GM11168 (cell line): ENCODE data around the gene UGT3A1.
"Not testable (repeated sequence)": the region's sequence is repeated elsewhere in the genome, so short reads cannot be mapped to it uniquely, and the experiment has no call there.

Experiments
- in situ Hi-C: fragments of 300-500 bp; cut with MboI; formaldehyde crosslinking; loops from one replicate; pipeline ENCODE4 v1.12.0; 2022; ENCODE audit warnings: low sequenced_read_pairs; ENCODE audit not compliant: unreplicated experiment

Gene UGT3A1, protein sequence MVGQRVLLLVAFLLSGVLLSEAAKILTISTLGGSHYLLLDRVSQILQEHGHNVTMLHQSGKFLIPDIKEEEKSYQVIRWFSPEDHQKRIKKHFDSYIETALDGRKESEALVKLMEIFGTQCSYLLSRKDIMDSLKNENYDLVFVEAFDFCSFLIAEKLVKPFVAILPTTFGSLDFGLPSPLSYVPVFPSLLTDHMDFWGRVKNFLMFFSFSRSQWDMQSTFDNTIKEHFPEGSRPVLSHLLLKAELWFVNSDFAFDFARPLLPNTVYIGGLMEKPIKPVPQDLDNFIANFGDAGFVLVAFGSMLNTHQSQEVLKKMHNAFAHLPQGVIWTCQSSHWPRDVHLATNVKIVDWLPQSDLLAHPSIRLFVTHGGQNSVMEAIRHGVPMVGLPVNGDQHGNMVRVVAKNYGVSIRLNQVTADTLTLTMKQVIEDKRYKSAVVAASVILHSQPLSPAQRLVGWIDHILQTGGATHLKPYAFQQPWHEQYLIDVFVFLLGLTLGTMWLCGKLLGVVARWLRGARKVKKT

DNA sequence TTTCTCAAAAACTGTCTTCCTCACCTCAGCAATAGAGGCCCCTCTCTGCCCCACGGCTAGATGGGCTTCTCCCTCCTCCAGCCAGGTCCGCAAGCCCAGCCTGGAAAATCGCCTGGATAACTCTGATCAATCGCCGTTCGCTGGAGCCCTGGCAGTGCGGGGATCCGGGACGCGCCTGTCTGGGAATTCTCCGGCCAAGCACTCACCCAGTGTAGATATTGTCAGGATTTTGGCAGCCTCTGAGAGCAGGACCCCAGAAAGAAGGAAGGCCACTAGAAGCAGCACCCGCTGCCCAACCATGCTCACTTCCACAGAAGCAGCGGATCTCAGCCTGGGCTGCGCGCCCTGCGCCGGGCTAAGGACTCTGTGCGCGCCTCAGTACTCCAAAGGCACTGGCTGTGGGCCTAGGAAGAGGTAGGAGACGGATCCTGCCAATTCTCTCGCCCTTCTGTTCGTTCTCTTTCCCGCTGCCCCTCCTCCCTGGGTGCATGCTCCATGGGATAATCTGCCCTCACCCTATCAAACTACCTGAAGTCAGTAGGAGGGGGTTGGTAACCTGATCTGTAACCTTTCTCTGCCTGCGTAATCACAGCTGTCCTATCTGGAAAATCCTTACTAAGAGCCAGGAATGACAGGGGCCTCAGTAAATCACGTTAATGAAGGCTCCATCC, at the start of gene UGT3A1:
Gene UGT3A1, minus strand, starts transcription at position 450 of the 671 bp plus-strand sequence. Its CDS starts 150 bp downstream, at position 300.
- in situ Hi-C loops = no loop called here

DNA sequence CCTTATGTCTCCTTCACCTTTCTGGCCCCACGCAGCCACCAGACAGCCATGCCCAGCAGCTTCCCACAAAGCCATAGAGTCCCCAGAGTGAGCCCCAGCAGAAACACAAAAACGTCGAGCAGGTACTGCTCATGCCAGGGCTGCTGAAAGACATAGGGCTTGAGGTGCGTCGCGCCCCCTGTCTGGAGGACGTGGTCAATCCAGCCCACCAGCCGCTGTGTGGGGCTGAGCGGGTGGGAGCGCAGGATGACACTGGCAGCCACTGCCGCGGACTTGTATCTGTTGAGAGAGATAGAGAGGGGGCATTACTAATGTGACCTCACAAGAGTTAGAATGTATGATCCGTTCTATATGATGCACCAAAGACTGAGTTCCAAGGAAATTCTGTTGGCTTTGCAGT, 44.5 kb upstream of the UGT3A1 start:
- in situ Hi-C loops = no loop called here

DNA sequence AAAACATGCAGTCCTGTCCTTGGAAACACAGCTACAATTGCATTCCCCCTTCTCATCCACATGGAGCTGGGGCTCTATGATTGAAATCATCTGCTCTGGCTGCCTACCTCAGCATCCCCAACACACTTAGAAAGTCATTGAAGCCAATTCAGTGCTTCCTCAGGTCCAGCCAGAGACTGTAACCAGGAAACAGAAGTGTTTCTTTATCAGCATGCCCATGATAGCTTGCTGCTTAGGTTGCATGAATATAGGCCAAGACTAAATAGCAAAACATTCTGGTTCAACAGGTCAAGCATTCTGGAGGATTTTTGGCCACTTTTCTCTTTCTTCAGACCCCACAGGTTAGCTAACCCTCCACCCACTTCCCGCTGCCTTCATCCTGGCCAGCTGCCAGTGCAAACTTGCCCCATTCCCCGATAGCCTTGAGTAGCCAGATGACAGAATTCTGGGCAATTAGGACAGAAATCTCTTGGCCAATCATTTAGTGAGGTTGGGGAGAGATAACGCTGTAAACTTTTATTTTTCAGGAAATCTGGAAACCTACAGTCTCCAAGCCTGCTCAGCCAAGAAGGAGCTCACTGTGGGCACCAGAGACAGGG, 43.4 kb upstream of the UGT3A1 start:
- in situ Hi-C loops = not testable (repeated sequence)

DNA sequence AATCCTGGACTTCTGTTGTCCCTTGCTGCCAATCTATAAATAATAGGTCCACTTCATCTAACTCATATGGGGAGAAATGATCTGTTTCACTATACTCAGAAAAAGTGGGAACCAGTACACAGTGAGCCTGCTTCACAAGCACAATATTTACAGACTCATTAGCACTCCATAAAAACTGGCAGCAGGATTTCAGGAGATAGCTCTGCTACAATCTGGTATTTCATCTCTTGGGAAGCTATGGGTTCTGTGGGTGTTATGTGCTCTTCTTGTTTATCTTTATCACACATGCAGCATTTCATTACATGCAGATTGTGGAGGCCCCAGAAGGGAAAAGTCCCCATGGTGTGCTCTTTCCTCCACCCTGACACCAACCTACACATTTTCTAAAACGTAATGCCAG, 42.3 kb upstream of the UGT3A1 start:
- in situ Hi-C loops = no loop called here

DNA sequence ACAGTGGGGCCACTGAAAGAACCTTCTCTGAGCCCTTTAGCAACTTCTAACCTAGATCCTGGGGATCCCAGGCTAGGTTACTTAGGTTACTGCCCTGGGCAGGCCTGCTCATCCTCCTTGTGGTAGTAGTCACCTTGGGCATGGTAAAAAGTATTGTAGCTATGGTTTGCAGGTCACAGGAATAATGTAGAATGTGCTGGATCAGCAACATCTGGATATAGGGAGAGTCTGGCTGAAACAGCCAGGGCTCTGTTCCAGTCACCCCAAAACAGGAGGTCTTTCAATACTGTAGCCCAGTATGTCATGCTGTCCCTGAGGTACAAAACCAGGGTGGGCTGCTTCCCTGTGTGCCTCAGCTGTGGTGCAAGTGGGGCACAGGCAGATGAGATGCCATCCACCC, 41.9 kb upstream of the UGT3A1 start:
- in situ Hi-C loops = no loop called here

DNA sequence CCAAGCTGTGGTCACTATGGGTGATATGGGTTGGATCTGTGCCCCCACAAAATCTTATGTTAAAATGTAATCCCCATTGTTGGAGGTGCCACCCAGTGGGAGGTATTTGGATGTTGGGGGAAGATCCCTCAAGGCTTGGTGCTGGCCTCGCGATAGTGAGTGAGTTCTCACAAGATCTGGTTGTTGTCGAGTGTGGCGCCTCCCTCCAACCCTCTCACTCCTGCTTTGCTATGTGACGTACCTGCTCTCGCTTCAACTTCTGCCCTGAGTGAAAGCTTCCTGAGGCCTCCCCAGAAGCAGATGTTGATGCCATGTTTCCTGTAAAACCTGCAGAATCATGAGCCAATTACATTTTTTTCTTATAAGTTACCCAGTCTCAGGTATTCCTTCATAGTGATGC, 40.0 kb upstream of the UGT3A1 start:
- in situ Hi-C loops = no loop called here

DNA sequence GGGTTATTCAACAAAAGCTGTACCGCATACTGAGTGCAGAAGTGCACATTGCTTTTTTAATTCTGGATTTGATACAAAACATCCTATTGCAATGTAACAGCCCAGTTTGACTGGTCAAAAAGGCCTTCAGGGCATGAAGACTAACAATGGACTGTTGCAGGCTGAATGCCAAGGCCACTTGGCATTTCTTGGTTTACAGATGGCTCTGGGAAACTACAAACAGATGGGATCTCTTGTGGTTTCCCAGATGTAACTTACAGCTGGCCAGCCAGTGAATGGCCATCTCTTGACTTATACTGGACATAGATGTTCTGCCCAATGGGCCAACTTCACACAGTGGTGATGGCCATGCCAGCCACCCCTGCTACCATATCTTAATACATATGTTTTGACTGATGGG, 38.7 kb upstream of the UGT3A1 start:
- in situ Hi-C loops = no loop called here

DNA sequence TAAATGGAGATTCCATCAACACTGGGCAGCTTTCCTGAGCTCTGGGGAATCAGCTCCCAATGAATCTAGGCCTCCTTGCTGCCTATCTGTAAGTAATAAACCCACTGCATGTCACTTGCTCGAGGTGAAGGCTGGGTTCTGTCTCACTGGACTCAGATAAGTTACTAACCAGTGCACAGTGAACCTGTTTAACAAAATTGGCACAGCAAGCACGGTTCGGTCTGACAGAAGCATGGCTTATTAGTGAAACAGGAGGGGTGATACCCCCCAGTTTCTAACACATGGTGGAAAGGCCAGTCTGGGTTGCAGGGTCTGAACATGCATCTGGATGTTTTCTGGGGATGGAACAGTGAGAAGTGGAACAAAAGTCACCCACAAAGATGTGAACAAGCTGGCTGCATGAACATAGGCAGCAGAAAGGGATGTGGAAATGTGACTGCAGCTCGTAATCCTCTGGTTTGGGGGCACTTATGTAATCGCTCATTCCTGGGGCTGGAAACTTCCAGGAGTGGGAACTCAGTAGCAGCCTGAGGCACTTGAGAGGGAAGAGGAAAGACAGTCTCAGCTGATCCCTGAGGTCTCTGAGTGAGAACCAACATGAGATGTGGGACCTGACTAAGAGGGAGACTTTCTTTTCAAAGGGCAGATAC, 37.8 kb upstream of the UGT3A1 start:
- in situ Hi-C loops = no loop called here

DNA sequence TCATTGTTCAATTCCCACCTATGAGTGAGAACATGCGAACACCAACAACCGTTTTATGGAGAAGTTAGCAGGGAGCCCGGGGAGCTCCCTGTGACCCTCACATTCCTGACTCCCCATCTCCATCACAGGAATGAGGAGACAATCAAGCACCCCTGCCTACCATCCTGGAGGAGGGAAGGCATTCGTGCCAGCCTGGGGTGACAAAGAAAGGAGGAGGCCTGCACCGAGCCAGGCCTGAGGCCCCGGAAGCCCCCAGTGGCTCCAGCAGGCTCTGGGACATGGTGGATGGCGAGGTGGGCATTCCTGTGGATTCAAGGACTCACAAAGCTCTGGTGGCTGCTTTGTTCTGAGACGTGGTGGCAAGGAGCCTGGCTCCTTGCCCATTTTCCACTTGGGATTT, 36.5 kb upstream of the UGT3A1 start:
- in situ Hi-C loops = no loop called here

DNA sequence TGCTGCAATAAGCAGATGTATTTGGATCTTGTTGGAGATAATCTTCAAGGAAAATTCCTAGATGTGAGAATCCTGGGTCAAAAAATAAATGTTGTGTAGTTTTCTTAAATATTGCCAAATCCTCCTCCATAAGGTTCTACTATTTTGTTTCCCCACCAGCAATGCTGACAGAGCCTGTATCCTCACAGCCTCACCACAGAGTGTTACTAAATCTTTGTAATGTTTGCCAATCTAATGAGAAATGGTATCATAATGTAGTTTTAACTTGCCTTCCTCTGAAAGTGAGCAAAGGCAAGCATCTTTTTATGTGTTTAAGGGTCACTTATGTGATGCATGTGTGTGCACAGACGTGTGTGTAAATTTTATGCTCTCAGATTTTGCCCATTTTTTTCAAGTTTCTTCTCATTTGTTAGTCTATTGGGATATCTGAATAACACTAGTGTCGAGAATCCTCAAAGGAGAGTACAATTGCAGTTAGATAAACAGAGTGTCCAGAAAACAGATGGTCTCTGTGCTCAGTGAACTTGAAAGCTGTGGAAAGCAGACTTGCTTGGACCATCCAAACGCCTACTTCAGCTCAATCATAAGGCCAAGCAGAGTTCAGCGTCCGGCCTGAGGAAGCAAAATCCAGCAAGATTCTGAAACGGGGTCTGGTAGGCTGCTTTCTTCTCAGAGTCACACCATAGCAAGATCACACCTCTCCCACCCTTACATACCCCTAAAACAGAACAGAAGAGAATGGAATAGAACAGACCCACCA, 35.7 kb upstream of the UGT3A1 start:
- in situ Hi-C loops = no loop called here

DNA sequence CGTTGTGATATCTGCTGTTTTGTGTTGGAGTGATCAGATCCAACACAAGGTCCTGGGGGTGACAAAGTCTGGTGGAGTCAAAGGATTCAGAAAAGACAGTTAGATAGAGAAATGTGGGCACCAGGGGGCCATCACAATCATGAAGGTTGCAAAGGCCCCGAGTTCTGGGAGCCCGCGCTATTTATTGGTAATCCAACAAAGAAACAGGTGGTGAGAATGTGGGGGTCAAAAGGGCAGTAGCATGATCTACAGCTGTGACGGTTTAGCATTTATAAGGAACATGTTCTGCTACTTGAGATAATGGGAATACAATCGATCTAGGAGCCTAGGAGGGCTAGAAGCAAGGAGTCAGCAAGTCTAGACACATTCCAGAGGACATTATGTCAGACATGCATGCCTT, 31.1 kb upstream of the UGT3A1 start:
- in situ Hi-C loops = not testable (repeated sequence)

DNA sequence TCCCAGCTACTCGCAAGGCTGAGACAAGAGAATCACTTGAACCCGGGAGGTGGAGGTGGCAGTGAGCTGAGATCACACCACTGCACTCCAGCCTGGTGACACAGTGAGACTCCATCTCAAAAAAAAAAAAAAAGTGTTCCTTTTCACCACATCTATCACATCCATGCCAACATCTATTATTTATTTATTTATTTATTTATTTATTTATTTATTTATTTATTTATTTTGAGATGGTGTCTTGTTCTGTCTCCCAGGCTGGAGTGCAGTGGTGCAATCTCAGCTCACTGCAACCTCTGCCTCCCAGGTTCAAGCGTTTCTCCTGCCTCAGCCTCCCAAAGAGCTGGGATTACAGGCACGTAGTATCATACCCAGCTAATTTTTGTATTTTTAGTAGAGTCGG, 28.4 kb upstream of the UGT3A1 start:
- in situ Hi-C loops = not testable (repeated sequence)

DNA sequence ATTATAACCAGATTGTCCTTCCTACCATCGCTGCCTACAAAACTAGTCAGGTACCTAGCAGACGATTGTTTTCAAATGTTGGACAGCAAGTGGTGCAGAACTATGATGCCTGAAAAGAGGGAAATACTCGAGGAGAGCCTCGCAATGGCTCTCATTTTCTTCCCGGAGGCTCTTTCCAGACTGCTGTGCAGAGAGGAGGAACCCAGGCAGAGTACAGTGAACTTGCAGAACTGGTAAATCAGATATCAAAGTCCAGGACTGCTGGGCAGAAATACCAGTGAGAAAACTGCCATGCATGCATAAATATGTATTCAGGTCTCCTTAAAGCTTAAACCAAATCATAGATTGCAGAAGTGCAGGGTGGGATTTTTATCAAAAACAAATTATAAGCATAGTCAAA, 26.4 kb upstream of the UGT3A1 start:
- in situ Hi-C loops = no loop called here

DNA sequence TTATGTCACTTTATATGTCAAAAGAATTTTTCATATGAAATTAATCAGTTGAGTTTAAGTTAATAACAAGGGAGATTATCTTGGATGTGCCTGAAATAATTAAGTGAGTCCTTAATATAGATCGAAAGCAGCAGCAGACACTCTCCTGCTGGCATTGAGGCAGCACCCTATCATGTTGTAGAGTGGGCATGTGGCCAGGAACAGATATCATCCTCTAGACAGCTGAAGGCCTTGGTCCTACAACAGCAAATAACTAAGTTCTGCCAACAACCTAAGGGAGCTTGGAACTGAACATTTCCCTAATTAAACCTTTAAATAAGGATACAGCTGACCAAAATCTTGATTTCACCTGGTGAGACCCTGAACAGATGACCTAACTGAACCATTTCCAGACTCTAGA, 25.8 kb upstream of the UGT3A1 start:
- in situ Hi-C loops = no loop called here

DNA sequence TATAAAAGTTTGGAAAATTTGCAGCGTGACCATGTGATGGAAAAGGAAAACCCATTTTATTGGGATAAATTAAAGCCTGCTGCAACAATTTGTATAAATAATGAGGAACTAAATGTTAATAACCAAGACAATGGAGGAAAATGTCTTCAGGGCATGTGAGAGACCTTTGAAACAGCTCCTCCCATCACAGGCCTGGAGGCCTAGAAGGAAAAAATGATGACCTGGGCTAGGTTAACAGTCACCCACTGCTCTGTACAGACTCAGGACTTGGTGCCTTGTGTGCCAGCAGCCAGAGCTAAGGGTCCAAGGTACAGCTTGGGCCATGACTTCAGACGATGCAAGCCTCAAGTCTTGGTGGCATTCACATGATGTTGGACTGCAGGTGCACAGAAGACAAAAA, 22.0 kb upstream of the UGT3A1 start:
- in situ Hi-C loops = no loop called here

DNA sequence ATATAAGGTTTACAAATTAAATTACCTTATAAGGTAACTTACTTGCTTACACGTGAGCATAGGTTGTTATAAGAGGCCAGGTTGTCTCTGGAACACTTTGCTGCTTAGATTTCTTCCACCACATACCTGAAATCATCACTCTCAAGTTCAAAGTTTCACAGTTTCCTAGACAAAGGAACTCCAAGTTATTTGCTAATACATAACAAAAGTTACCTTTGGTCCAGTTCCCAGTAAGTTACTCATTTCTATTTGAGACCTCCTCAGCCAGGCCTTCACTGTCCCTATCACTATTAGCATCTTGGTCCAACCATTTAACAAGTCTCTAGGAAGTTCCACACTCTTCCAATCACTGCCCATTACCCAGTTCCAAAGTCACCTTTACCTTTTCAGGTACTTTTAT, 18.5 kb upstream of the UGT3A1 start:
- in situ Hi-C loops = no loop called here

DNA sequence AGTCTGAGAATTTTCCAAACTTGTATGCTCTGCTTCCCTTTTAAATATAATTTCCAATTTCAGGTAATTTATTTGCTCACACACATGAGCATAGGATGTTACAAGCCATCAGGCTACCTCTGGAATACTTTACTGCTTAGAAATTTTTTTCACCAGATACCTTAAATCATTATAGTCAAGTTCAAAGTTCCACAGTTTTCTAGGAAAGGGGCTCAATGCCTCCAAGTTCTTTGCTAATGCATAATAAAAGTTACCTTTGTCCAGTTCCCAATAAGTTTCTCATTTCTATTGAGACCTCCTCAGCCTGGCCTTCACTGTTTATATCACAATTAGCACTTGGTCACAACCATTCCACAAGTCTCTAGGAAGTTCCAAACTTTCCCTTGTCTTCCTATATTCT, 16.2 kb upstream of the UGT3A1 start:
- in situ Hi-C loops = no loop called here

DNA sequence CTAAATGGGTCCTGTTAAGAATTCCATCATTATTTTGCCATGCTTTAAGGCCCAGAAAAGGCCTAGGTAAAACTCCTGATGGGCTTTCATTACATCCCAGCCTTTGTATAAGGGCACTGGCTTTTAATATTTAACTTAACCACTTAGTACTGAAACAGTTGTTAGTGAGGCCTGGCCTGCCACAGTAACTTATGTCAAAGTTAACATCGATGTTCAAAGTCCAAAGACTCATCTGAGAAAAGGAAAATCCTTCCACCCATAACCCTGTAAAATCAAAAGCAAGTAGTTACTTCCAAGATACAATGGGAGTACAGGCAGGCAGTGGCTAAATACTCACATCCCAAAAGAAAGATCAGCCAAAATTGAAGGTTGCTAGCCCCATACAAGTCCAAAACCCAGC, 15.0 kb upstream of the UGT3A1 start:
- in situ Hi-C loops = no loop called here

DNA sequence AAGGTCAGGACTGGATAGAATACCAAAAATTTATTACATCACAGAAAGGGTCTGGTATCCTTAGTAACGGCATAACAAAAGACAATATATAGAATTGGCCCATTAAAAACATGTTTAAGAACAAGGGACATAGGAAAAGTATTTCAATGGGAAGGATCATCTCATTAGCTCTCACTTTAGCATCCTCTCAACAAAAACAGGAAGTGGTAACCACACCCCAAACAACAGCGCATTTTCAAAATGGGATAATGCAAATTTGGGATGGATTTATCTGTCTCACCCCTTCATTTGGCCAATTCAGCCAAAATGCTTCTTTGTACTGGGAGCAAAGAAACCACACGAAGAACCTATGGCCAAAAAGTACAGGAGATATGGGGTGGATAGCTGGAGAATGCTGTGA, 9.8 kb upstream of the UGT3A1 start:
- in situ Hi-C loops = no loop called here

DNA sequence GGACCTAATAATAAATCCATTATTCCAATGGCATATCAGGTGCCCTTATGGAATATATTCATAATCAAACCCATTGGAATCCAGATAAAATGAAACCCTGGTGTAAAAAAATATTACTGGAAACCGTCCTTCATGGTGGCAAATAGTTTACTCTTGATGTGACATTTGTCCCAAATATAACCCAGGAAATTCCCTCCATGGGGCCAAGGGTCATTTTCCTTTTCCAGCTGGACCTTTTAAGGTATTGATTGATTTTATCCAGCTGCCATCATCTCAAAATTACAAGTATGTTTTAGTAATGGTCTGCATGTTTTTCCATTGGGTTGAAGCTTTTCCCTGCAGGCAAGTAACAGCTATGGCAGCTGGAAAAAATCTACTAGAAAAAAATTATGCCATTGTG, 8.4 kb upstream of the UGT3A1 start:
- in situ Hi-C loops = no loop called here
